H9 (cell line): ENCODE data around the gene TUB. TPM values are rescaled to one million over a fixed set of nuclear protein-coding genes. Genes with fewer than 3 reads are reported as not detected.

Experiments used
- DNase-seq: peaks from one replicate; pipeline ENCODE4 v3.0.0-alpha.2; 2017
- H2AFZ ChIP-seq: one replicate; pipeline ENCODE4 v1.6.1; 2013; ENCODE audit warnings: mild to moderate bottlenecking, low read length, control low read depth, moderate library complexity
- H2AK5ac ChIP-seq: 2 replicates; pipeline ENCODE4 v1.6.1; 2013; ENCODE audit warnings: low read length, control low read depth, mixed read lengths; ENCODE audit not compliant: insufficient read length
- H2BK120ac ChIP-seq: one replicate; pipeline ENCODE4 v1.6.1; 2013; ENCODE audit warnings: low read depth, mild to moderate bottlenecking, low read length, control low read depth, inconsistent platforms; ENCODE audit not compliant: poor library complexity, severe bottlenecking
- H2BK12ac ChIP-seq: 2 replicates; pipeline ENCODE4 v1.6.1; 2013; ENCODE audit warnings: low read length, control low read depth, mixed read lengths, low read depth; ENCODE audit not compliant: insufficient read length
- H2BK15ac ChIP-seq: 2 replicates; pipeline ENCODE4 v1.6.1; 2013; ENCODE audit warnings: low read depth, low read length, control low read depth
- H2BK20ac ChIP-seq: one replicate; pipeline ENCODE4 v1.6.1; 2013; ENCODE audit warnings: low read depth, mild to moderate bottlenecking, low read length, control low read depth, inconsistent platforms; ENCODE audit not compliant: poor library complexity, severe bottlenecking
- H2BK5ac ChIP-seq: 2 replicates; pipeline ENCODE4 v1.6.1; 2013; ENCODE audit warnings: low read length, control low read depth, mixed read lengths; ENCODE audit not compliant: insufficient read length
- H3K14ac ChIP-seq: 2 replicates; pipeline ENCODE4 v1.6.1; 2013; ENCODE audit warnings: low read length, control low read depth; ENCODE audit not compliant: insufficient read depth
- H3K18ac ChIP-seq: 2 replicates; pipeline ENCODE4 v1.6.1; 2013; ENCODE audit warnings: low read depth, mild to moderate bottlenecking, mixed read lengths, low read length, control low read depth; ENCODE audit not compliant: insufficient read length
- H3K23ac ChIP-seq: 2 replicates; pipeline ENCODE4 v1.6.1; 2013; ENCODE audit warnings: low read length, control low read depth, mixed read lengths, low read depth; ENCODE audit not compliant: insufficient read length
- H3K23me2 ChIP-seq: 2 replicates; pipeline ENCODE4 v1.6.1; 2013; ENCODE audit warnings: low read depth, mild to moderate bottlenecking, mixed read lengths, low read length, control low read depth; ENCODE audit not compliant: insufficient read length, poor library complexity, severe bottlenecking
- H3K27ac ChIP-seq: 2 replicates; pipeline ENCODE4 v1.5.1; 2013; ENCODE audit warnings: low read length, control low read depth, mixed read lengths, low read depth; ENCODE audit not compliant: insufficient read length
- H3K27me3 ChIP-seq: 2 replicates; pipeline ENCODE4 v1.6.1; 2013; ENCODE audit warnings: low read length, control low read depth, inconsistent platforms; ENCODE audit not compliant: insufficient read depth
- H3K4ac ChIP-seq: 2 replicates; pipeline ENCODE4 v1.6.1; 2013; ENCODE audit warnings: low read depth, mild to moderate bottlenecking, control low read depth, inconsistent platforms, low read length, moderate library complexity
- H3K4me1 ChIP-seq: 2 replicates; pipeline ENCODE4 v1.6.1; 2013; ENCODE audit warnings: low read length, control low read depth, inconsistent platforms; ENCODE audit not compliant: insufficient read depth
- H3K4me2 ChIP-seq: 2 replicates; pipeline ENCODE4 v1.6.1; 2013; ENCODE audit warnings: low read length, control low read depth, mixed read lengths; ENCODE audit not compliant: insufficient read length, insufficient read depth
- H3K56ac ChIP-seq: 2 replicates; pipeline ENCODE4 v1.6.1; 2013; ENCODE audit warnings: low read depth, mild to moderate bottlenecking, mixed read lengths, low read length, control low read depth; ENCODE audit not compliant: insufficient read length
- H3K79me1 ChIP-seq: 2 replicates; pipeline ENCODE4 v1.6.1; 2013; ENCODE audit warnings: low read depth, mild to moderate bottlenecking, moderate library complexity, low read length, control low read depth, inconsistent platforms; ENCODE audit not compliant: insufficient read depth, poor library complexity, severe bottlenecking
- H3K79me2 ChIP-seq: 2 replicates; pipeline ENCODE4 v1.6.1; 2013; ENCODE audit warnings: low read length, control low read depth, inconsistent platforms; ENCODE audit not compliant: insufficient read depth
- H3K9ac ChIP-seq: 2 replicates; pipeline ENCODE4 v1.6.1; 2013; ENCODE audit warnings: low read length, control low read depth, mixed read lengths; ENCODE audit not compliant: insufficient read length; ENCODE audit errors: extremely low read depth
- H3K9me3 ChIP-seq: one replicate; pipeline ENCODE4 v1.6.1; 2013; ENCODE audit warnings: low read depth, low read length, inconsistent platforms; ENCODE audit not compliant: control insufficient read depth
- H3T11ph ChIP-seq: one replicate; pipeline ENCODE4 v1.6.1; 2013; ENCODE audit warnings: mild to moderate bottlenecking, low read length, control low read depth, inconsistent platforms
- H4K20me1 ChIP-seq: one replicate; pipeline ENCODE4 v1.6.1; 2013; ENCODE audit not compliant: control insufficient read depth, insufficient read length, insufficient read depth
- H4K5ac ChIP-seq: 2 replicates; pipeline ENCODE4 v1.6.1; 2013; ENCODE audit warnings: low read depth, mild to moderate bottlenecking, mixed read lengths, low read length, control low read depth; ENCODE audit not compliant: insufficient read length
- H4K8ac ChIP-seq: replicated peaks from 2 replicates; pipeline ENCODE4 v1.6.1; 2013; ENCODE audit warnings: low read length, control low read depth, mixed read lengths, low read depth; ENCODE audit not compliant: insufficient read length
- H4K91ac ChIP-seq: 2 replicates; pipeline ENCODE4 v1.6.1; 2013; ENCODE audit warnings: low read depth, mild to moderate bottlenecking, moderate library complexity, mixed read lengths, low read length, control low read depth; ENCODE audit not compliant: insufficient read length
- H3K27ac Mint-ChIP-seq, 3 experiments: 2 replicates in 2 of 3; 3 replicates in 1 of 3; pipeline ENCODE4 v1.8.0; 2020 to 2021; ENCODE audit warnings: mixed read lengths in 3 of 3, mild to moderate bottlenecking in 1 of 3, moderate library complexity in 1 of 3
- H3K27me3 Mint-ChIP-seq: 2 replicates; pipeline ENCODE4 v1.8.0; 2021; ENCODE audit warnings: low read depth, mild to moderate bottlenecking, moderate library complexity, mixed read lengths
- H3K36me3 Mint-ChIP-seq, 3 experiments: 2 replicates in 2 of 3; 3 replicates in 1 of 3; pipeline ENCODE4 v1.8.0; 2020 to 2021; ENCODE audit warnings: low read depth in 3 of 3, mixed read lengths in 3 of 3; ENCODE audit not compliant: insufficient read depth in 1 of 3
- H3K4me1 Mint-ChIP-seq, 2 experiments: 2 replicates each; pipeline ENCODE4 v1.8.0; 2020; ENCODE audit warnings: mixed read lengths in 2 of 2
- H3K4me3 Mint-ChIP-seq, 2 experiments: 2 replicates in 1 of 2; 3 replicates in 1 of 2; pipeline ENCODE4 v1.8.0; 2020 to 2021; ENCODE audit warnings: mild to moderate bottlenecking in 2 of 2, mixed read lengths in 2 of 2, moderate library complexity in 1 of 2
- H3K9me3 Mint-ChIP-seq, 2 experiments: 2 replicates in 1 of 2; 3 replicates in 1 of 2; pipeline ENCODE4 v1.8.0; 2020; ENCODE audit warnings: mild to moderate bottlenecking in 2 of 2, mixed read lengths in 2 of 2, moderate library complexity in 1 of 2
- WGBS: extraction: QIAGEN DNeasy Blood & Tissue Kit; methylation state at CpG from one replicate; pipeline ENCODE4 v1.1.7; 2013; ENCODE audit warnings: missing lambda C conversion rate, low lambda C conversion rate, mixed read lengths; ENCODE audit not compliant: insufficient read length; ENCODE audit errors: extremely low coverage; 5-methylcytosine and 5-hydroxymethylcytosine counted together
- total RNA-seq: library from RNA; stranded (reverse); gene quantifications from 2 replicates; pipeline ENCODE4 v1.2.1, GENCODE V29; 2021
- TF ChIP-seq, protein P1 (sequence below): fragments of 200-600 bp; sonication (generic); conservative IDR thresholded peaks from 3 replicates; pipeline ENCODE4 v1.8.0; 2021; ENCODE audit warnings: antibody characterized with exemption, mild to moderate bottlenecking

The TUB gene
- total RNA-seq, 1 experiment from 2014 or later = 14.8 TPM

GRCh38 chr11:8065031-8065430, 16.0 kb upstream of the TUB start:
- Mint-ChIP-seq H3K36me3 (no peaks in the 10 kb centered on the region), H3K9me3 (no peaks in the 10 kb centered on the region), H3K4me3 (no peak overlapping the region), H3K27ac (no peak overlapping the region), H3K27me3 (peaks cover 15% of the 10 kb centered on the region), H3K4me1 (peaks cover 15 to 23% of the 10 kb centered on the region in 2 experiments)
- Histone ChIP-seq H4K8ac (no peak overlapping the region), H2BK15ac (no peak overlapping the region), H2BK20ac (no peak overlapping the region), H4K20me1 (no peaks in the 10 kb centered on the region), H3K23ac (no peak overlapping the region), H3T11ph (no peak overlapping the region), H3K9me3 (no peaks in the 10 kb centered on the region), H3K27me3 (no peaks in the 10 kb centered on the region), H3K56ac (no peak overlapping the region), H2BK5ac (no peak overlapping the region), H2AK5ac (no peak overlapping the region), H3K27ac (no peak overlapping the region), H3K4ac (no peak overlapping the region), H4K91ac (no peak overlapping the region), H3K4me1 (peaks cover 2% of the 10 kb centered on the region; the same call in 1 of the 2 replicates), H3K4me2 (no peak overlapping the region), H2BK12ac (no peak overlapping the region), H3K79me1 (no peaks in the 10 kb centered on the region), H3K18ac (no peak overlapping the region), H3K9ac (no peak overlapping the region), H2AFZ (no peak overlapping the region), H3K23me2 (no peaks in the 10 kb centered on the region), H4K5ac (no peak overlapping the region), H2BK120ac (no peak overlapping the region), H3K14ac (no peak overlapping the region), H3K79me2 (no peaks in the 10 kb centered on the region)
- no peak for DNase-seq
- TF ChIP-seq, protein P1, sequence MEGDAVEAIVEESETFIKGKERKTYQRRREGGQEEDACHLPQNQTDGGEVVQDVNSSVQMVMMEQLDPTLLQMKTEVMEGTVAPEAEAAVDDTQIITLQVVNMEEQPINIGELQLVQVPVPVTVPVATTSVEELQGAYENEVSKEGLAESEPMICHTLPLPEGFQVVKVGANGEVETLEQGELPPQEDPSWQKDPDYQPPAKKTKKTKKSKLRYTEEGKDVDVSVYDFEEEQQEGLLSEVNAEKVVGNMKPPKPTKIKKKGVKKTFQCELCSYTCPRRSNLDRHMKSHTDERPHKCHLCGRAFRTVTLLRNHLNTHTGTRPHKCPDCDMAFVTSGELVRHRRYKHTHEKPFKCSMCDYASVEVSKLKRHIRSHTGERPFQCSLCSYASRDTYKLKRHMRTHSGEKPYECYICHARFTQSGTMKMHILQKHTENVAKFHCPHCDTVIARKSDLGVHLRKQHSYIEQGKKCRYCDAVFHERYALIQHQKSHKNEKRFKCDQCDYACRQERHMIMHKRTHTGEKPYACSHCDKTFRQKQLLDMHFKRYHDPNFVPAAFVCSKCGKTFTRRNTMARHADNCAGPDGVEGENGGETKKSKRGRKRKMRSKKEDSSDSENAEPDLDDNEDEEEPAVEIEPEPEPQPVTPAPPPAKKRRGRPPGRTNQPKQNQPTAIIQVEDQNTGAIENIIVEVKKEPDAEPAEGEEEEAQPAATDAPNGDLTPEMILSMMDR = no peak
- no CpG with 5 or more reads among the region's 2 CpGs for WGBS
